Inferior parietal cortex (tissue), 1 donor: ENCODE data around the gene RNF144B.

Experiments used
- DNase-seq: peaks from one replicate; pipeline ENCODE4 v3.0.0-alpha.2; 2016; ENCODE audit errors: extremely low spot score

The RNF144B gene

DNA sequence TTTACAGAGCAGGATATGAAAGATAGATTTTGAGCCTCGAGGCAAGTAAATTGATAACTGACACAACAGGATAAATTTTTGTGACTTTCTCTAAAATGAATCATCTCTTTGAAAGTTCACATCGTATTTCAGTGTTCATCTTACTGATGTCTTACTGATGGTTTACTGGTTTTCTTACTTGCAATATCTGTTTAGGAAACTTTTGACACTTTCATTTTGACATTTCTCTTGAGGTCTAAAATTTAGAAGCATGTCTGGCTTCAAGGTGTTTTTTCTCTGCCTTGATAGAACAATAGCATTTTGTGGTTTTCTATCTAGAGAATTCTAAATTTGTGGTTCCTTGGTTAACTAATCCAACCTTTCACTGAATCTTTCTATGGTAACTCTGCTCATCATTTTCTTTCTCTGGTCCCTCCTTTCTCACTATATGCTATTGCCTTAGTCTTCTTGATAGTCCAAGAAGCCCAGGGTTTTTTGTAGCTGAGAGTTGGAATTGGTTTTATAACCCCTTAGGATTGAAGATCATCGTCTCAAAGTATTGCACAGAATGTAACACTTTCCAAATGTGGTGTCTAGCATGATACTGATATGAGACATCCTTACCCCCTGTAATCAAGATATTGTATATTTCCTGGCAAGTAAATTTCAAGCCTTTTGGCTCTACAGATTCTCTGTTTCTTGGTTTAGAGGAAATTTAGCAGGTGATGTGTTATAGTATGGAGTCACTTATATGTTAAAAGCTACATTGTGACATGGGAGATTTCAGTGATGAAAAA lies 98.7 kb downstream of the RNF144B start:
- DNase-seq: no peak

- DNase-seq: no peak
Observed at GRCh38 chr6:18488004-18488403, 100.9 kb downstream of the RNF144B start.

DNA sequence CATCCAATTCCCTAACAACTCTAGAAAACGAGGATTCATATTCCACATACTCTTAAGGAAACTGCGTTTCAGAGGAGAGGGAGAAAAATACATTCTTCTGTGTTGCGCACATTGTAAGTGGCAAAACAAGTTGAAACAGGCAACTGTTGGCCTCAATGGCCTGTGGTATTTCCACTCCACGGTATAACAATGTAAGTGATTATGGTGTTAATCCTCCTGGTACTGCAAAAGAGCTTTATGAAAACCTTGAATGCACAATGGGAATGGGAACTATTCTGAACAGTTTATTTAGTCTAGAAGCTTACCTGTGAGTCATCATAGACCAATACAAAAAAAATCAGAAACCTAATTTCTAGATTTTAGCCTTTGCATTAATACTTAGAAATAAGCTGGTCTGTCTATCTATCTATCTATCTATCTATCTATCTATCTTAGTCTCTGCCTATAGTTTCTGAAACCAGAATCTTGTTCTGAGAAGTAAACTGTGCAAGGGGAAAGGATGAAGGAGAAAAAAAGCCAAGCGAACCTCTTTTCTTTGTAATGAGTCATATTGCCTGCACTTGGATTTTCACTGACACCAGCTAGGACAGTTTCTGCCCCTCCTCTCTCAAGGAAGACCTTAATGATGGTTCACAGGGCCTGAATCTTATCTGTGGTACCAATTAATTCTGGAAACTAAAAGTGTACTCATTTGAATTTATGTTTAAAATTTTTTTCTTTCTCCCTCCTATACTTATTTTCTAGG lies 101.5 kb downstream of the RNF144B start:
- DNase-seq: no peak

DNA sequence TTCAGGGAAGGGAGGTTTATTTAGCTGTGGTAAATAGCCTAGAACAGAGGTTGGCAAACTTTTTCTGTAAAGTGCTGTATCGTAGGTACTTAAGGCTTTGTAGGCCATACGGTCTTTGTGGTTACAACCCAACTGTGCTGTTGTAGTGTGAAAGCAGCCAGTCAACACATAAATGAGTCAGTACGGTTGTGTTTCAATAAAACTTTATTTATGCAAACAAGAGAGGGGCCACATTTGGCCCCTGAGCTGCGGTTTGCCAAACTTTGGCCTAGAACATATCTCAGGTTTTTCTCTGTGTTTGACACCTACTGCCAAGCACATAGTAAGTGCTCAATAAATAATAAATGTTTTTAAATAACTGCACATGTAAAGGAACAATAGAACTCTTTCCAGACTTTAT lies 102.2 kb downstream of the RNF144B start:
- no peak for DNase-seq

DNA sequence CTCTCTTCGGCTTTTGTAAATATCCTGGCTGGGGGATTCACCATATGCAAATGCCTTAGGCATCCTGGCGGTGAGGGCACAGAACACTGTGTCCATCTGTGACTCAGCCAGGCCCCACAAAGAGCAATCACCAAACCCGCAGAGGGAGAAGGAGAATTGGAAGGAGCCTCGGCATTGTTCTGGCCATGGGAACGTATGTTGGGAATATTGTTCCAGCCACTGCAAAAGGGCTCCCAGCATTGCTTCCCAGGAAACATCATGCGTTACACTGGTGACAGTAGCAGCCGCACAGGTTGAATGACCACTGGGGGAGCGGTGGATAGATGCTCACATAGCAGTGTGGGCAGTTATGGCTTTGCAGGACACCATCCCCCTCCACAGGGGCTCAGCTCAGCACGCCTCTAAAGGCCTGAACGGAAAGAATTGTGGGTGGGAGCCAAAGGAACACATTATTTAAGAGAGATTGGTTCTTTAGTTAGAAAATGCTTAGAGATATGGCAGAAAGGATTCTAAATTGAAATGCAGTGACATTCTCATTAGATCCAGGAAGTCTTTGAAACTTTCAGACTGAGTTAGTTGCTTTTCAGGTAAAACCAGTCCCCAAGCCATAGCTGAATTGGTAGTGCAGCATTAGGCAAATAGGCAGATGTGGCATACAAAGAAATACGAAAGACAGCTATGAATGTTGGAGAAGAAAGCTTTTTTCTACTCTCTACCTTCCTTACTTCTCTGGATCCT lies 104.3 kb downstream of the RNF144B start:
- no peak for DNase-seq

GRCh38 chr6:18492972-18493371 lies 105.8 kb downstream of the RNF144B start:
- DNase-seq: no peak

- no peak for DNase-seq
Observed at GRCh38 chr6:18493382-18493891, 106.3 kb downstream of the RNF144B start.

DNA sequence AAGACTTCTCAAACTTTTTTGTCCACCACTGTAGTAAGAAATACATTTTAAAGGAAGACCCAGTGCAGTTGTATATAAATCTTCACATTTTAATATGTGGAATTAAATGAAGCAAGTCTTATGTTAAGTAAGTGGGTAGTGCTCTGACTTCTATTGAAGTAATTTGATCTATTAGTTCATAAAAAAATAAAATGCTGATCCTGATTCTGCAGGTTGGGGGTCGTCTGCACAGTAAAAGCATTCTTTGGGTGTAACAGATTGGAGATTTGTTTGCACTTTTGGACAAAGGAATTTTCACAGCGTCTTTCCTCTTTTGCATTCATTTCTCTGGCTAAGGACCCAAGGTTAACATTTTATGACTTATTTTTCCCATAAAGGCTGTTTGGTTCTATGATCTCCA lies 106.8 kb downstream of the RNF144B start:
- DNase-seq: no peak

- DNase-seq: no peak
Observed at GRCh38 chr6:18495236-18495635, 108.1 kb downstream of the RNF144B start.

DNA sequence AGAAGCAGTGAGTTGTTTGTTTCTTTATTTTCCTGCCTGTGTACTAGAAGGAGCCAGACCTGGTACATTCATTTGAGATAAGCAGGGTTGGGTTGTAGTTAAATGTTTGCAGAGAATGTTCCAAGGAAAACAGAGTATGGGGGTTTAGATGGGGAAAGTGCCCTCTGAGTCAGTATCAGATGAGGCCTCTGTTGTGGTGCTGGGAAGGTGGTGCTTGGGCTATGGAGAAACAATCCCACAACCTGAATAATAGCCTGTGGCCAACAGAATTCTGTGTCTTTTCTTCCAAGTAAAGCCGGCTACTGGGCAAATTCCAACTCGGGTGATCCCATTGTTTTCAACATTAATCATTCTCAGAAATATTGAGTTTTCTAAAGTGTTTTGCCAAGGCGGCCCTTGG lies 109.3 kb downstream of the RNF144B start:
- DNase-seq: no peak

- no peak for DNase-seq
Observed at GRCh38 chr6:18497006-18497405, 109.9 kb downstream of the RNF144B start.

- no peak for DNase-seq
Observed at GRCh38 chr6:18498408-18498807, 111.3 kb downstream of the RNF144B start.

- DNase-seq: no peak
Observed at GRCh38 chr6:18500921-18501662, 113.9 kb downstream of the RNF144B start.

DNA sequence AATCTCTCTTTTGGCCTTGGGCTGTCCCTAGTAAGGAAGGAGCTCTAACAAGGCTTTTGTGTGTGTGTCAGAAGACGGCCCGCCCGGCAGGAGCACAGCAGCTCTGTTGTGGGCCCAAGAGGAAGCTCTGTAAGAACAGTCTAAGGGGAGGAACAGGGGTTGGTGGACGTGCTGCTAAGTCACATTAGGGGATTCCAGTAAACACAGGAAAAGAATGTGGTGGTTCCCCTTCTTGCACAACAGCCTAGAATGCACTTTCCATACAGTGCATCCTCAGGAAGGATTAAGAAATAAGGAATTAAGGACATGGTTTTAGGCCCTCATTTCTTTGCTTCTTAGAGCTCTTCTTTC lies 114.5 kb downstream of the RNF144B start:
- DNase-seq: no peak

GRCh38 chr6:18503206-18503592 lies 116.0 kb downstream of the RNF144B start:
- DNase-seq: no peak

DNA sequence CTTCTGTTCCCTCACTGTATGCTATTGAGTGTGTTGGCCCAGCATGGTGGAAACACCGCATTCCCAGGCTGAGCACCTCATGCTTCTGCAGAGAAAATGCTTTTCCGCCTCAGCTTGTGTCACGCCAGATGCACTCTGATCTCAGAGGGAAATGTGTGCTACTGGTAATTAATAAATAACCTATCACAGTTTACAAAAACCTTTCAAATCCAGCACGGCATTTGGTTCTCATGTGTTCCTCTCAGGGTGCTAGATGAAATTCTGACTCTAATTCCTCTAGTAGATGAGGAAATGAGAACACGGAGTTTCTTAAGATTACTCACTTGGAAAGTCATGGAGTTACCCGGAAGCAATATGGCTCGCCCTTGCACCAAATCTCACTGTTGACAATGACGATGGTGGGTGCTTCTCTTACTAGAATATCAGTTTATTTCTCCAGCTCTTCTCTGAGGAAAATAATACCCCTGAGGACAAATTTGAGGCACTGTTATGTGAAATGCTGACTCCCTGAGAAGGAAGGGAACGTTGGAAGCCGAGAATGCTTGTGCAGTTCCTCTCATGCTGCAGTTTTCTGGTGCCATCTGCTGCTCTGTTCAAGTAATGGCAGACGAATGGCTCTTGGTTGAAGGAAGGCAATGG lies 116.6 kb downstream of the RNF144B start:
- DNase-seq: peak; percentile 89

DNA sequence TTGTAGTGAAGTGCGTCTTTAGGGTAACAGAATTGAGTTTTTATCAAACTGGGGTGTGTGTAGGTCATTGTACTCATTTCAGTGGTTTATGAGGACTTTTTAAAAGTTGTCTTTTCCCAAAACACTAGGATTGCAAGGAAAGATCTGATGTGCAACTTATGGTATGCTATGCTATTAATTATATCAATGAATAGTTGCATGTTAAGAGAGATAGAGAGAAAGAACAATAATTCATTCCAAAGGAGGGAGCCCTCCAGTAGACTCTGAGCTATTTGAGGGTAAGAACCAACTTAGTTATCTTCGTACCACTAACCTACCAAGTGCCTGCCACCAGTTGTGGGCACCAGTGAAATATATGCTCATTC lies 117.1 kb downstream of the RNF144B start:
- no peak for DNase-seq

GRCh38 chr6:18506382-18507017 lies 119.3 kb downstream of the RNF144B start:
- DNase-seq: no peak

GRCh38 chr6:18507018-18507415 lies 119.9 kb downstream of the RNF144B start:
- DNase-seq: no peak

- no peak for DNase-seq
Observed at GRCh38 chr6:18507561-18507960, 120.4 kb downstream of the RNF144B start.
